HG03039 (cell line): ENCODE data around the gene RASGRF1.
"Not testable (repeated sequence)": the region's sequence is repeated elsewhere in the genome, so short reads cannot be mapped to it uniquely, and the experiment has no call there.

Source experiments
- ATAC-seq: cut with Tn5 transposase; IDR thresholded peaks from one replicate; pipeline ENCODE4 v1.9.1; 2021; ENCODE audit warnings: mild to moderate bottlenecking, moderate library complexity; ENCODE audit not compliant: unreplicated experiment

The RASGRF1 gene

DNA sequence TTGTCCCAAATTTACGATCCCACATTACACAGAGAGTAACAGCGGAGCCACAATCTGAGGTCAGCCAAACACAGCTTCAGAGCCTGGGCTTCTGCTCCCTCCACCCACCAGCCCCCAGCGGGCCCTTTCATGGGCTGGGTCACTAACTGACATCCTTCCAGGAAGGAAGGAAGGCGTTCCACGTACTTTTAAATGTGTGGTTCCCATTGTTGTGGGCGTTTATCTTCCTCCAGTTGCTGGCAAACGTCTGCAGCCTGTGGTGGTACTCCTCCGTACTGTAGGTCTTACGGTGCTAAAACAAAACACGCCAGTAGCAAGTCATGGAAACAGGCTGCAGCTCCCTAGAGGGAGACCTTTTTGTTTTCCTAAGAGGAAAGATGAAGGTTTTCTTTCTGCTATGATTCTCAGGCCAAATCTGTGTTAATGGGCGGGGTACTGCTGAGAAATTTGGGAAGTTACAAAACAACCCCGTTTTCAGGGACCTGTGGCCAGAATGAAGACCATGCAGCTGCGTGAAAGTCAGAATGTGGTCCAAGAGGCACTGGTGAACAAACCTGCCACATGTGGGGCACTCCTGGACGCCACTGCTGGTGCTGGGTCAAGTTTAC is 153.3 kb downstream of the RASGRF1 start:
- no peak for ATAC-seq

DNA sequence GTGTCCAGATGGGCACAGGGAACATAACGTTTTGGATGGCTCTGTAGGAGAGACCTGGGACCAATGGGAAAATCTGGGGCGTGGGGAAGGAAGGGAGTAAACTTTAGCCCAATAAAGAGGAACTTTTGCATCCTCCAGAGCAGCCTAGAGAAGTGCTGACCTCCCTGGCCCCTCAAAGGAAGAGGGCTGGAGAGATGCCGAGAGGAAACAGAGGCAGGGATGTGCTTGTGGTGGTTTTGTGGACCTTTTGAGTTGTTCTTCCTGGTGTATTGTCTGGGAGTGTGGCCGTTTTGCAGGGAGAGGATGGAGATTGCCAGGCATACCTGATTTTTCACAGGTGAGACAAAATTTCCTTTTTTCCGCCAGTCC is 155.9 kb downstream of the RASGRF1 start:
- no peak for ATAC-seq

DNA sequence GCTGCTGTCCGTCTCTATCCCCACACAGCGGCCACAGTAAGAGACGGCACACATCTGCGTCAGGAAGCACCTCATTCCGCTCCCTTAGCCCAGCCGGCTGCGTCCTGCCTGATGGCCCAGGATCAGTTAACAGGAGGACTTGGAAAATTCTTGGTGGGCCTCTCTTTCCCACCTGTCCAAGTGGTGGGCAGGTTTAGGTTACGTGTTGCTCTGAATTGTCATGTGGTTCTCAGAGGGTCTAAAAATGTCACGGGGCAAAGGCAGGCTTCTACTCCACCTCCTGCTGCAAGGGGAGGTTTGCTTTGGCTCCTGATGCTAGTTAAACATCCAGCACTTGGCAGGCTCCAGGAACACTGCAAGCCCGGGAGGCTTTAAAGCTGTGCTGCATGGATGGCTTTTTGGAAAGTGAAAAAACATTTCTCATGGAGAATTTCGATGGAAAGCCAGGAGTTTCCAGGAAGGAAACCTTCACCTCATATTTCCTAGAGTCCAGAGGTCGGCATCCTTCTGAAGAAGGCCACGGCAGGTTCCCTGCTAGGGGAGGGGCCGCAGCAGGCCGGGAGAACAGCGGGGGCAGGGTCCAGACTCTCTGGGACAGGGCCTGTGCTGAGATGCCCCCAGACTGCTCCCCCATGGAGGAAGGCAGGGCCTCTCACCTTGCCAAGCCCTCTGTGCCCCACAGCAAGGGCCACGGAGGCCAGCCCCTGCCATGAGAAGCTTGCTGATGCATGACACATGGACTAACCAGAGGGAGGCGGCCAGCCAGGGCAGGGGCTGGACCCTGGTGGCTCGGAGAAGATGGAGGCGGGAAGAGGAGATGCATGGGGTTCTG is 156.5 kb downstream of the RASGRF1 start:
- no peak for ATAC-seq

DNA sequence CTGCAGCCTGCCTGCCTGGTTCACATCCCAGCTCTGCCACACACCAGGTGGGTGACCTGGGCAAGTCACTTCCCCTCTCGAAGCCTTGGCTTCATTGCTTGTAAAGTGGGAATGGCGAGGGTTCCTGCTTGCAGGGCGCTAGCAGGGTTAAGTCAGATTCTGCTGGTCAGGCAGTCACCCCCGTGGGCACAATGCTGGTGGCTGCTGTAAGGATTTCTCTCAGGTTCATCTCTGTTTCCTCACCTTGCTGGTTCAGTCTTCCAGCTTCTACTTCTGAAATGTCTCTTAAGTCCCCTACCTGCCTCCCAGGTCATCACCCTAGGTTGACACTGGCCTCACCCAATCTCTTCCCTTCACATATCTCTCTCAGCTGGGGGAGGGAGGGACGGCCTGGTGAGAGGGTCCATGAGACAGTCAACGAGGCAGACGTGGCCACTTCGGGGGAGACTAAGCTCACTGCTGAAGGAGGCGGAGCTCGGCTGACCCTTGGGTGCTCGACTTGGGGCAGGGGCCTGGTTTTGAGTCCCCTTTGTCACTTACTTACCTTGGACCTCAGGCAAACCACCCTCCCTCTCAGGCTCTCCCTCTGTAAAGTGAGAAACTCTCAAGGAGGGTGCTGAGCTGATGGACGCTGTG is 157.3 kb downstream of the RASGRF1 start:
- ATAC-seq, result no peak

DNA sequence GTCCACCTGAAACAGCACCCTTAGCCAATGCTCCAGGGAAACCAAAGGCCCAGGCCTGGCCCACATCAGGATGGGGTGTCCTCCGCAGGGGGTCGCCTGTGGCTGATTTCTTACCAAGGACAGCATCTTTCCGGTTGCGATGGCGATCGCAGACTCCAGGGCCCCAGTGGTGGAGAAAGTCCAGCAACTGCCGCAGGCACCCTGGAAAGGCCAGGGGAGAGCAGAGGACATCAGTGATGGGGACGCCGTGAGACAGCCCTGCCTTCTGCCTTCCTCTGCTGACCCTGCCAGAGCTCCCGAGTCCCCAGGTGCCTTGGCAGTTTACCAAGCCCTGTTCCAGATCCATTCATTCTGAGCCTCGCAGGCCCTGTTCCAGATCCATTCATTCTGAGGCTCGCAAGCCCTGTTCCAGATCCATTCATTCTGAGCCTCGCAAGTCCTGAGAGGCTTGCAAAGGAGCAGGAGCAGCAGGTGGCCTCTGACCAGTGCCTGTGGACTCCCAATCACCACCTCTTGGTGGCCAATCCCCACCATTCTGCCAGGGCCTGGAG is 158.2 kb downstream of the RASGRF1 start:
- ATAC-seq, result no peak

DNA sequence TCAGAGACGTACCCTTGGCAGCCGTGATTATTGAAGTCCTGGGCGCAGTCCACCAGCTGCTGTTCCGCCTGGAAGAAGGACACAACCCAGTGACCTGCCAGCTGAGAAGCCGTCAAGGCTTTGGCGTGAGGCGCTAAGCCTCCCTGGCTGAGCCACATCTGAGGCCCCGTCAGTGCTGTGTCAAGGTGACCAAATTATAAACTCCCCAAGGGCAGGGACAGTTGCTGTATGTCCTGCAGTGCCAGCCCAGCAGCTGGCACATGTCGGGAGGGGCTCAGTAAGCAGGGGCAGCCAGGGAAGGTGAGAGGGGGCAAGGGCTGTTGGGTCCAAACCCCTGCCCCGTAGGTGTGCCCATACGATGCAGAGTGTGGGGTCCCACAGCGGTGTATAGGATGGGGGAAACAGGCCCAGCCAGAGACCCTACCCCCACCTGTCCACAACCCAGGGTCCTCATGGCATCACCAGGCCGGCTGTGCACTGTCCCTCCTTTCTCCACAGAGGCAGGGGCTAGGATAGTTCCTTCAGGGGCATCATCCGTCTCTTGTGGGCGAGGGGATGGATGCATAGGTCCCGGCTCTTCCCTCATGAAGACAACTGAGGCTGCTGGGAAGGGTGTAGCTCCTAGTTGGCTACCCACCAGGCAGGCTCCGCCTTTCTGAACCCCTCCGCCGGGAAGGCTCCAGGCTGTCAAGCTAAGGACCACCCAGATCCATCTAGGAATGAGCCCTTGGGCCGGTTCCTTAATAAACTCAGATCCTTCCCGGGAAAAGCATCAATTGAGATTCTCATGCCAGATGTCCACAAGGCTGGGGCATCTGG is 158.9 kb downstream of the RASGRF1 start:
- no peak for ATAC-seq

DNA sequence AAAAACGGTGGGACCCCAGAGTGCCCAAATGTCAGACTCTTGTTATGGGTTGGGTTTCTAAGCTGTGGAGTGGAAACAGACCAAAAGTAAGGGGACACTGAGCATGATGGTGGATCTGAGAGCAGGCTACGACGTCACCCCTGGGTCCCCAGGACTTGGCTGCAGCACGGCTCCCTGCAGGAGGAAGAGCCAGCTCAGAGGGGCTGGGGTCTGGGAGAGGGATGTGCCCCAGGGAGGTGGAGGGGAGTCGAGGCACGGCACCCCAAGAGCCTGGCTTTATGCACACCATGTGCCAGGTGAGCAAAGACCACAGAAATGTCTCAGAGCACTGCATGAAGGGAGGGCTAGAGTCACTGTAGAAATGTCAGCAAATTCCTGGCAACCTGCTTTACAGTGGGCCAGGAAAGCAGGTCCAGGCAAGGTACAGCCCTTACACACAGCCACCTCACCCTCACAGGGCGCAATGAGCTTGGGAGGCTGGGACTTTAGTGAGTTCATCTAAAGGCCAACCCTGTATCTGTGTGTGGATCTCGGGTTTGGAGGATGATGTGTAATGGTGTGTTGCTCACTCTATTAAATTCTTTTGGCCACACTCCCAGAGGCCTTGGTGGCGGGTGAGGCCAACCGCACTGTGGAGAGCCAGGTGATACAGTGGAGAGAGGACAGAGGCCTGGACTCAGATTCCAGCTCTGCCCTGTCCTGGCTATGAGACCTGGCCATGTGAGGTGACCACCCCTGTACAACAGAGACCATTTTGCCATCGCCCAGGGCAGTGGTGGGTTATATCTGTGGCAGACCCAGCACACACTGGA is 159.8 kb downstream of the RASGRF1 start:
- ATAC-seq, result no peak

DNA sequence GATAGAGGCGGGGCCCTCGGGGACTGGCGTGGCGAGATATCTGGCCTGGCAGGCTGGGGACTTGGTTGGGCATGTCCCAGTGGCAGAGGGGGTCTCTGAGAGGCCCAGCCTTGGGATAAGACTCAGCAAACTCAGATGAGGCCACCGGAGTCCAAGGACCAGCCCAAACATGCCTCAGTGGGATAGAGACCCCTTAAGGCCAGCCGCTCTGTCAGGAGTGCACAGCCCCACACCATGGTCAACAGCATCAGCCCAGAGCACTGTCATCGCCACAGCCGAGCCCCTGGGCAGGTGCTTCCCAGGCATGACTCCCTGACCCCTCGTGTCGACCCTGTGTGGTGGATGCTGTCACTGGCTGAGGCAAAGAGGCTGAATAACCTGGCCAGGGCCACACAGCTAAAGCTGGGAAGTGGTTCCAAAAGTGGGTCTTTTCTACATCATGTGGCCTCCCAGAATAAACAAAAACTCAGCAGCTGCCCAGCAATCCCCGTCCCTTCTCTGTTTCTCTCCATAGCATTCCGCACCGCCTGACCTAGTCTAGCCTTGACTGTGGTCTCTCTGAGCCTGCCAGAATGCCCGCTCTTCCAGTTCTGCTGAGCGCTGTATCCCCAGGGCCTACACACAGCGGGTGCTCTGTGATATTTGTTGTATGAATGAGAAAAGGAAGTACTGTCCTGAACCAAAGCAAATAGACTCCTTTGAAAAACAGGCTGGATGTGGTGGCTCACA is 160.9 kb downstream of the RASGRF1 start:
- ATAC-seq, result no peak

DNA sequence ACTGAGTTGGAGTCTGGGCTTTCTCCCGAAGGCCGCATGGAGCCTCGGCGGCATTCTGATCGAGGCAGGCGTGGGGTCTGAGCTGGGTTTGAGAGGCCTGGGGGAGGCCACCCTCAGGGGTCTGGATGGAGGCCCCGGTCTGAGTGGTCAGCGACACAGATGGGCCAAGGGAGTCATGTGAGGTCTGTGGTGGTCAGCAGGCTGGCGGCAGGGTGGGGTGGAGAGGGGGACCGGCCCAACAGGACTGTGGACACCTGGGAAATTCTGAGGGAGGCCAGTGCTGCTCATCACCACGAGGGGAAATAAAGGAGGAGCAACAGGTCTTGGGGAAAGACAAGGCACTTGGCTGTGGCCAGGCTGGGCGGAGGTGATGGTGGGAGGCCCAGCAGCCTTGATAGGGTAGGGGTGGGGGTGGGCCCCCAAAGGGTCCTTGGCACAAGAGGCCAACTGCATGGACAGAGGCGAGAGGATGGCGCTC is 161.9 kb downstream of the RASGRF1 start:
- ATAC-seq, result no peak

DNA sequence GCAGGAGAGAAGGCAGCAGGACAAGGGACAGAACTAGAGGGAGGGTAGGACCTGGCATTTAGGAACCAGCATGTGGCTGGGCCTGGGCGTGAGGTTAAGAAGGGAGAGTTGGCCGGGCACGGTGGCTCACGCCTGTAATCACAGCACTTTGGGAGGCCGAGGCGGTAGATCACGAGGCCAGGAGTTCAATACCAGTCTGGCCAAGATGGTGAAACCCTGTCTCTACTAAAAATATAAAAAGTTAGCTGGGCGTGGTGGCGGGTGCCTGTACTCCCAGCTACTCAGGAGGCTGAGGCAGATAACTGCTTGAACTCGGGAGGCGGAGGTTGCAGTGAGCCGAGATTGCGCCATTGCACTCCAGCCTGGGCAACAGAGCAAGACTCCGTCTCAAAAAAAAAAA is 162.4 kb downstream of the RASGRF1 start:
- not testable (repeated sequence) for ATAC-seq

DNA sequence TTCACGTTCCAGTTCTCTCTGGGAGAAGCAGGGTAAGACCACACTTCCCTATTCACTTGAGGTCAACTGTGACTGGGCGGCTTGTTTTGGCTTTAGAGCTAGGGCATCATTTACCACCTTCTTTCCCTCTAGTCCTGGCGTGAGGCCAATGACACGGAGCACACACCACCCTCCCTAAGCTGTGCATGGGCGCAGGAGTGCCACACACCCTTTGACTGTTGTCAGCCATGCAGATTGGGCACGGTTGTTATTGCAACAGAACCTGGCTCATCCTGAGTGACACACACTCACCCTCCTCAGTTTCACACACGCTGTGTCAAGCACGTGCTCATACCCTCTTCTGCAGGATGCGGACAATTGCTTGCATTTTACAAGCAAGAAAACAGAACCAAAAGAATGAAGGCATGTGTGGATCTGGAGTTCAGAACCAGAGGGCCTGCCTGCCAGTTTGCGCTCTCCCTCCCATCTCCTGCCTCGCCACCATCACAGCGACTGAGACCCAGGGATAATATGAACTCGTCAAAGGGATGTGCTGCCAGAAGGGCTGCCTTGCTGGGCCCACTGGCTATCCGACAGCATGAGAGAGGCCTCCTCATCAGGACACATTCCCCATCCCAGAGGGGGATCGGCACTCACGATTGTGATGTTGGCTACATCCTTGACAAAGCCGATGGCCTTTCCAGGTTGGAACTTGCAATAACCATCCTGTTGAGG is 163.3 kb downstream of the RASGRF1 start:
- ATAC-seq, result no peak

DNA sequence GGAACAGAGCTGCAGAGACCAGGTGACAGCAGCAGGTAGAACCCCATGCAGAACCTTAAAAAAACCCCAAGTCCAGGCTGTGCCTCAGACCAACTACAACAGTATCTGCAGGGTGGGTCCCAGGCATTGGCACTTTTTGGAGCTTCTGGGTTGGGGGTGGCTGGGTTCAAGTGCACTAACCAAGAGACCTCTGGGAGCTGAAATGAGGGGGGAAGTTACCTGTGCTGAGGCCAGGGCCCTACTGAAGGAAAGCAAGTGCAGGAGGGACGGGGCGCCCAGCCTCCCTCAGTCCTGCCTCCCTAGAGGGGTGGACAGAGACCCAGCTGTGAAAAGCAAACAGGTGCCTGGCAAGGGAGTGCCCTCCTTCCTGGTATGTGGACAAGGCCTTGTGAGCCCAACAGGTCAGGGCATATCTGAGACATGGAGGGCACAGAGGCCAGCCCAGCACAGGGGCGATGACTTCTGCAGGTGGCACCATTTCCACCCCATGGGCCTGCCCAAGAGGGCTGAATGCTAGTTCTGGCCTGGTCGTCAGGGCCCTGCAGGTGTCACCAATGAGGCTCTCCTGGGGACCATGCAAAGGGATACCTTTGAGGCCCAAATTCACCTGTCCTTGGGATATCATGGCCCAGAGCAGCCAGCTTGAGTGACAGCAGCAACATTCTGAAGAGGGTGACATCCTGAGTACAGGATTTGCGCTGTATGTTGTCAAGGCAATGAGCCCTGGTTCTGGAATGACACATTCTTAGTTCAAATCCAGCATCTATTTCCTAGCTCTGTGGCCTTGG is 164.4 kb downstream of the RASGRF1 start:
- ATAC-seq, result no peak

DNA sequence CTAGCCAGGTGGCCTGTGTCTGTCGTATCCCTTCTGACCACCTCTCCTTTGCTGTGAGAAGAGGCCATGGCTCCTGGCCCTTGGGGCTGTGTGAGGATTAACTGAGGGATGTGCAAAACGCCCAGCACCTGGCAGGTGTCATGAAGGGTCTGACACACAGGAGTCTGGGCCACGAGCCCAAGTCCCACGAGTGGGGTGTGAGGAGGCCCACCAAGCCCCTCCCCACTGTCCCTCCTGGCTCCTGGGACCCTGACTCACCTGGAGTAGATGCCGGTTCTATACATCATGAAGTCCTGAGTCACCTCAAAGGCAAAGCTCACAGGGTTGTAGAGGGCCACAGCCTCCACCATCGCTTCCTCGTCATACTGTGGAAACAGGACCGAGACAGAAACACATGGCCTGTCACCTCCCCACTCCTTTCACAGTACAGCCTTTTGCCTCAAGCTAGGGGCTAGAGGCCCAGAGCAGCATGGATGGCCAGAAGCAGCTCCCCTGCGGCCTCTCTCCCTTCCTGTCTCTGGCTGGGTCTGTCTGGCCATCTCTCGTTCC is 165.4 kb downstream of the RASGRF1 start:
- no peak for ATAC-seq

DNA sequence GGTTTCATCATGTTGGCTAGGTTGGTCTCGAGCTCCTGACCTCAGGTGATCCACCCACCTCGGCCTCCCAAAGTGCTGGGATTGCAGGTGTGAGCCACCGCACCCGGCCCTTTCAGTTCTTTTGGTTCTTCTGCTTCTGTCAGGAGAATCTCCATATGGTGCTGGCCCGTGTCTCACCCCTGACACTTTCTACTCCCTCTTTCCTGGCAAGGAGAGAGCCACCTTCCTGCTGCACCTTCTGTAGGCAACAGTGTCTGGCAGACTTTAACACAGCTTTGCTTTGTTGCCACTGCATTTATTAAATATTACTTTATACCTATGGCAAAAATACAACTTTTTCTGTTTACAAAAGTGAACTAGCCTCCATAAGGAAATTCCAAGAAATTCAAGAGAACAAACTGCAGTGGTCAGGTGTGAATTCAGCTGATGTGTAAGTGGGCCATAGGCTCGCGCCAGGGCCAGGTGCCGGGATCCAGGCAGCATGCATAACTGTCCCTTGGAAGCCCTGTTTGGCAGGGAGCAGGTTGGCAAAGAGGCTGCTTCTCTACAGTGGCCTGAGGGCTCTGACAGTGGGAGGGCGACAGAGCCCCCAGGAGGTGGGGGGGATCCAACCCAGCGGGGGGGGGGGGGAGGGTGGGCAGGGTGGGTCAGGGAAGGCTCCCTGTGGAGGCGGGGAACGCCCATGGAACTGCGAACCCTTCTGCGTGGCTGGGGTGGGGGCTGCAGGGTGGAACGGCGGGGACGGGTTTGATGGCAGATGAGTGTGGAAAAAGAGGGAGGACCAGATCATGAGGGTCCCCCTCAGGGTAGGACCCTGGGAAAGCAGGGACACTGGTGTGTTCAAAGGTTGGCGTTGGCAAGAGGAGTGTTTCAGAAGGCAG is 166.9 kb downstream of the RASGRF1 start:
- ATAC-seq, result no peak

DNA sequence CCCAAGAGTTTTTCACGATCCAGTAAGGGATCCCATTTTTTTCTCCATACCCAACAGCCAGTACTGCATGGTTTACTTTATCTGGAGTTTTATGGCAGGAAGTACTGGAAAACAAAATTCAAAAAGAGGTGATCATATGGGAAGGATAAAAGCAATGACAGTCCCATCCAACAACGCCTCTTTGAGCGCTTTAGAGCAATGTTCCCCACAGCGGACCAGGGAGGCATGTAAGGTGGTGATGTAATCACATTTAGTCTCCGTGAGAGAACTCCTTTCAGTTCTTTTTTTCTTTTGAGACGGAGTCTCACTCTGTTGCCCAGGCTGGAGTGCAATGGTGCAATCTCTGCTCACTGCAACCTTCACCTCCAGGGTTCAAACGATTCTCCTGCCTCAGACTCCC is 167.6 kb downstream of the RASGRF1 start:
- ATAC-seq, result no peak

DNA sequence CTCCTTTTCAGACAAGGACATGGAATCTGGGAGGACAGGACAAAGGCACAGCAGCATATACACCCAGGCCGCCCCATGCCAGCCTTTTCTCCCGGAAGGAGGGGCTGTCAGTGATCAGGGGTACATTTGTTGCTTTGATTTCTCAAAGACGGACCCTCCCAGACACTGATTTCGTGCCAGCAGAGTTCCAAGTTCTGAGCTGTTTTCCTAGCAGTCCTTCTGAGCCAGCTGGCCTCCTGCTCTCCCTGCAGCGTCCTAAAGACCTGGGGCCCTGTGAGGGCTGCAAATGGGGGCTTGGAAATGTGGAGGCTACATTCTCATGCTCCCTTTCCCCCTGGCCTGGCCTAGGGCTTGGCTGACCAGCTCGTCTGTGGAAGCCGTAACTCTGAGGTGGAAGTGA is 168.1 kb downstream of the RASGRF1 start:
- ATAC-seq, result no peak

DNA sequence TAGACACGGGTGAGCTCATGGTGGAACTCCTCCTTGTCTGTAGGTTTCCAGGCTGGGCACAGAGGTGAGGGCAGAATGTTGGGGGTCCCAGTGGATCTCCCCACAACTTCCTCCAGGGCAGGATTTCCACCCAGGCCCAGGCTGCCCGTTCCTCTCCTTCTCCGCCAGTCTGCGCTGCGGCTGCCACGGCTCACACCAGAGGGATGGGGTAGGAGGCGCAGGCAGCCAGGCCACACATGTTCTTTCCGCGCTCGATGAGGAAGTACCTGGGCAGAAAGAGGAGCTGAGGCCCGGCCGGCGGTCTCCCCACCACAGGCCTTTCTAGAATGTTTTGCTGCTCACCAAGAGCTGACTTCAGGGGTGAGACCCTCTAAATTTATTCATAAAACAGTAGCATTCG is 168.6 kb downstream of the RASGRF1 start:
- ATAC-seq, result no peak
